Keratinocyte (primary cell): ENCODE measurements around the gene GLTP. TPM values are rescaled to one million over a fixed set of nuclear protein-coding genes. Genes with fewer than 3 reads are reported as not detected.
A peak's percentile ranks its signal among the peaks of the same experiment; 100 is the strongest.

ENCODE experiments used
- DNase-seq: peaks from one replicate; pipeline ENCODE4 v3.0.0-alpha.2; 2011; ENCODE audit warnings: low read depth, missing footprints, low spot score
- FAIRE-seq: peaks from 2 replicates; lab custom pipeline; 2011; peaks lifted over from hg19 to GRCh38; lab: Jason Lieb, UNC
- H2AFZ ChIP-seq: 2 replicates; pipeline ENCODE4 v1.6.0; 2012; ENCODE audit warnings: low read length, control low read depth, inconsistent platforms; ENCODE audit not compliant: control insufficient read depth
- H3K27ac ChIP-seq: 2 replicates; pipeline ENCODE4 v1.5.1; 2011; ENCODE audit warnings: low read length; ENCODE audit not compliant: control insufficient read depth, insufficient read depth
- H3K27me3 ChIP-seq: 3 replicates; pipeline ENCODE4 v1.6.0; 2011; ENCODE audit warnings: low read length; ENCODE audit not compliant: control insufficient read depth, insufficient read depth; ENCODE audit errors: extremely low read depth
- H3K36me3 ChIP-seq, 2 experiments: 2 replicates in 1 of 2; 3 replicates in 1 of 2; pipeline ENCODE4 v1.5.1; 2011; ENCODE audit warnings: low read length in 2 of 2, mild to moderate bottlenecking in 1 of 2; ENCODE audit not compliant: control insufficient read depth in 2 of 2, insufficient read depth in 2 of 2; ENCODE audit errors: extremely low read depth in 1 of 2
- H3K4me1 ChIP-seq: 3 replicates; pipeline ENCODE4 v1.5.1; 2011; ENCODE audit warnings: low read length; ENCODE audit not compliant: control insufficient read depth, insufficient read depth; ENCODE audit errors: extremely low read depth
- H3K4me2 ChIP-seq: 3 replicates; pipeline ENCODE4 v1.6.0; 2011; ENCODE audit warnings: low read depth, low read length; ENCODE audit not compliant: control insufficient read depth, insufficient read depth; ENCODE audit errors: extremely low read depth
- H3K4me3 ChIP-seq, 3 experiments: fragments of 200-600 bp in 1 of 3; sonication (generic) in 1 of 3; 2 replicates in 2 of 3; 3 replicates in 1 of 3; pipeline ENCODE4 v1.5.1; 2011 to 2016; ENCODE audit warnings: low read length in 3 of 3, mild to moderate bottlenecking in 3 of 3, control low read depth in 2 of 3, inconsistent platforms in 1 of 3, low read depth in 1 of 3, mixed read lengths in 1 of 3, mixed run types in 1 of 3, moderate library complexity in 1 of 3; ENCODE audit not compliant: control insufficient read depth in 2 of 3, insufficient read depth in 2 of 3; ENCODE audit errors: extremely low read depth in 1 of 3
- H3K79me2 ChIP-seq: 2 replicates; pipeline ENCODE4 v1.6.0; 2012; ENCODE audit warnings: low read length; ENCODE audit not compliant: control insufficient read depth, insufficient read depth
- H3K9ac ChIP-seq: 3 replicates; pipeline ENCODE4 v1.6.0; 2011; ENCODE audit warnings: low read length; ENCODE audit not compliant: control insufficient read depth, insufficient read depth; ENCODE audit errors: extremely low read depth
- H3K9me1 ChIP-seq: 3 replicates; pipeline ENCODE4 v1.6.0; 2011; ENCODE audit warnings: low read length; ENCODE audit not compliant: control insufficient read depth, insufficient read depth; ENCODE audit errors: extremely low read depth
- H3K9me3 ChIP-seq: 2 replicates; pipeline ENCODE4 v1.5.1; 2012; ENCODE audit warnings: low read depth, low read length; ENCODE audit not compliant: control insufficient read depth
- H4K20me1 ChIP-seq: 3 replicates; pipeline ENCODE4 v1.6.0; 2011; ENCODE audit warnings: low read length; ENCODE audit not compliant: control insufficient read depth, insufficient read depth; ENCODE audit errors: extremely low read depth
- CTCF ChIP-seq, 3 experiments: IDR thresholded peaks in 1 of 3; conservative IDR thresholded peaks in 1 of 3; optimal IDR thresholded peaks in 1 of 3; 2 replicates in 2 of 3; 3 replicates in 1 of 3; pipeline versions ENCODE3 to v1.5.1; 2011; ENCODE audit warnings: low read length in 3 of 3, mild to moderate bottlenecking in 3 of 3, moderate library complexity in 2 of 3, control low read depth in 1 of 3, inconsistent platforms in 1 of 3; ENCODE audit not compliant: insufficient read depth in 2 of 3; ENCODE audit errors: extremely low read depth in 1 of 3
- EZH2 ChIP-seq: IDR thresholded peaks from one replicate; pipeline ENCODE4 v1.6.1; 2012; ENCODE audit warnings: inconsistent platforms, mild to moderate bottlenecking, low read length, moderate library complexity
- dilution Hi-C: fragments of 300-500 bp; cut with MboI; formaldehyde crosslinking; loops from one replicate; pipeline ENCODE4 v1.7.0; 2020; ENCODE audit warnings: low sequenced_read_pairs; ENCODE audit not compliant: extremely low pct_ligation_motif_present
- polyA plus RNA-seq, 5 experiments: library from polyadenylated mRNA; depleted of rRNA in 3 of 5; stranded (reverse) in 3 of 5; stranded (forward) in 1 of 5; unstranded in 1 of 5; fragments of >200 nt; gene quantifications; 1 replicate in 1 of 5; 2 replicates in 3 of 5; 3 replicates in 1 of 5; pipeline versions ENCODE4 v1.2.1 to v1.2.3, GENCODE V29; 2011 to 2012; ENCODE audit warnings: missing spikeins in 2 of 5, low read depth in 1 of 5, low replicate concordance in 1 of 5

GLTP gene
- polyA plus RNA-seq, 1 donor (not counting 4 experiments of a cell fraction or from before 2014, with no cell fraction given), result 54.6 TPM

GRCh38 chr12:109845824-109846205 is 34.5 kb downstream of the GLTP start:
- no peaks in the 10 kb centered on the region for H3K79me2 ChIP-seq
- TF ChIP-seq EZH2 (no peak), CTCF (optimal IDR thresholded peaks at IDR 0.05 in 1 of 3, IDR thresholded peaks at IDR 0.05 in 1 of 3, conservative IDR thresholded peaks at IDR 0.05 in 1 of 3; ENCODE audit: extremely low read depth in 1 of 3, insufficient read depth in 2 of 3, low read length in 3 of 3) (no peak)
- dilution Hi-C loops, result no loop called here
- H3K4me3 ChIP-seq, result no peak overlapping the region
- no peaks in the 10 kb centered on the region for H3K36me3 ChIP-seq
- H3K27me3 ChIP-seq, result no peaks in the 10 kb centered on the region
- H3K4me1 ChIP-seq, result peaks cover 2% of the 10 kb centered on the region
- no peak overlapping the region for H2AFZ ChIP-seq
- H3K9me1 ChIP-seq, result no peaks in the 10 kb centered on the region
- H3K27ac ChIP-seq, result no peak overlapping the region
- peak overlapping the region; percentile 85 for H3K4me2 ChIP-seq
- H3K9ac ChIP-seq, result peak overlapping the region; percentile 44
- no peaks in the 10 kb centered on the region for H4K20me1 ChIP-seq
- FAIRE-seq, result no peak
- H3K9me3 ChIP-seq, result no peaks in the 10 kb centered on the region
- no peak for DNase-seq

- no peaks in the 10 kb centered on the region for H3K9me3 ChIP-seq
- peak overlapping the region; percentile 90 for H2AFZ ChIP-seq
- H3K4me1 ChIP-seq, result peaks cover 2% of the 10 kb centered on the region
- H3K4me3 ChIP-seq, result peak overlapping the region in 1 of 3 experiments; percentile 54
- no peak for FAIRE-seq
- H3K9me1 ChIP-seq, result no peaks in the 10 kb centered on the region
- H3K36me3 ChIP-seq, result no peaks in the 10 kb centered on the region
- no peaks in the 10 kb centered on the region for H4K20me1 ChIP-seq
- dilution Hi-C loops, result no loop called here
- no peaks in the 10 kb centered on the region for H3K79me2 ChIP-seq
- TF ChIP-seq CTCF (optimal IDR thresholded peaks at IDR 0.05 in 1 of 3, IDR thresholded peaks at IDR 0.05 in 1 of 3, conservative IDR thresholded peaks at IDR 0.05 in 1 of 3; ENCODE audit: extremely low read depth in 1 of 3, insufficient read depth in 2 of 3, low read length in 3 of 3) (peak; percentile 85 to 99 (median 92)), EZH2 (no peak)
- peak overlapping the region; percentile 44 for H3K9ac ChIP-seq
- no peak for DNase-seq
- H3K4me2 ChIP-seq, result peak overlapping the region; percentile 85
- H3K27ac ChIP-seq, result no peak overlapping the region
- no peaks in the 10 kb centered on the region for H3K27me3 ChIP-seq
Observed at GRCh38 chr12:109844983-109845823, 35.1 kb downstream of the GLTP start.
